Adrenal gland (tissue), 5 donors: ENCODE results near the gene CARD19.

Experiments
- CTCF ChIP-seq, 6 experiments: fragments of 450-650 bp in 4 of 6; fragments of 200-600 bp in 2 of 6; sonication (generic) in 1 of 6; IDR thresholded peaks; 1 replicate in 5 of 6; 2 replicates in 1 of 6; pipeline versions ENCODE4 v1.5.1 to v1.8.0; 2016 to 2021; ENCODE audit warnings: antibody characterized with exemption in 6 of 6, mild to moderate bottlenecking in 2 of 6, moderate library complexity in 1 of 6
- POLR2A ChIP-seq, 2 donors: fragments of 450-650 bp; IDR thresholded peaks; one replicate each; pipeline ENCODE4 v1.6.1; 2017; ENCODE audit warnings: antibody characterized with exemption in 2 of 2, mild to moderate bottlenecking in 2 of 2, moderate library complexity in 1 of 2
- donor health status: DM: no; HTN: no; CAD: no.

GRCh38 chr9:93133681-93134014 is 37.6 kb downstream of the CARD19 start:
- no peak for TF ChIP-seq CTCF (IDR thresholded peaks at IDR 0.05)
- peak; percentile 69 to 85 for TF ChIP-seq POLR2A (IDR thresholded peaks at IDR 0.05)
